Fibroblast of villous mesenchyme (primary cell): ENCODE measurements around the gene CD55. TPM values are rescaled to one million over a fixed set of nuclear protein-coding genes. Genes with fewer than 3 reads are reported as not detected.
A peak's percentile ranks its signal among the peaks of the same experiment; 100 is the strongest.
"Not testable (repeated sequence)": the region's sequence is repeated elsewhere in the genome, so short reads cannot be mapped to it uniquely, and the experiment has no call there.

ENCODE experiments used
- DNase-seq: peaks from one replicate; pipeline ENCODE4 v3.0.0-alpha.2; 2010; ENCODE audit warnings: low read depth
- H3K4me3 ChIP-seq: 2 replicates; pipeline ENCODE4 v1.5.1; 2011; ENCODE audit warnings: low read depth, mild to moderate bottlenecking, low read length
- CTCF ChIP-seq: IDR thresholded peaks from 2 replicates; pipeline ENCODE4 v1.5.1; 2012; ENCODE audit warnings: low read depth, mild to moderate bottlenecking, low read length; ENCODE audit not compliant: insufficient read depth
- total RNA-seq: library from RNA; depleted of rRNA; stranded (reverse); fragments of >200 nt; gene quantifications from 2 replicates; pipeline ENCODE4 v1.2.3, GENCODE V29; 2012

CD55 gene
- total RNA-seq, 1 donor: 29.4 TPM

- no peak overlapping the region for H3K4me3 ChIP-seq
- no peak for TF ChIP-seq CTCF
- DNase-seq: peak; percentile 88
These were observed 4.7 kb upstream of the CD55 start for GRCh38 chr1:207316622-207317391.

GRCh38 chr1:207317561-207317960 lies 3.9 kb upstream of the CD55 start:
- no peak for DNase-seq
- TF ChIP-seq CTCF: no peak
- H3K4me3 ChIP-seq: no peak overlapping the region

GRCh38 chr1:207318072-207318619 lies 3.3 kb upstream of the CD55 start:
- TF ChIP-seq CTCF: no peak
- DNase-seq: no peak
- no peak overlapping the region for H3K4me3 ChIP-seq

DNA sequence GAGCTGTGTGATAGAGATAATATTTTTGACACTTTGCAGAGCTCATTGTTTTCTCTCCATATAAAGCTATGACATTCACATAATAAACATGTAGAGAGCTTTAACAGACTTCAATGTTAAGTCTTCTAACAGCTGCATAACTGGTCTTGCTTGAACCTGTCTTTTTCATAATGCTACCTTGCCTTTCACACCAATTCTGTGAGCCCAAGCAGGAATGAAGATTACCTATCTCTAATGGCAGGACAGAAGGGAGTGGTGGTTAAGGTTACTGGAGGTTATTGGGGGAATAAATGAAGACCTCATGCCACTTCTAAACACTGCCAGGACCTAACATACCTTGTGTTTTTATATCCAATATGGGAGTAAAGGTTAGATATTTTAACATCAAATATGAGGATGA lies 2.3 kb upstream of the CD55 start:
- DNase-seq: no peak
- no peak for TF ChIP-seq CTCF
- no peak overlapping the region for H3K4me3 ChIP-seq

- H3K4me3 ChIP-seq, DNase-seq: not testable (repeated sequence)
These were observed 1.4 kb upstream of the CD55 start for GRCh38 chr1:207320105-207320504.

DNA sequence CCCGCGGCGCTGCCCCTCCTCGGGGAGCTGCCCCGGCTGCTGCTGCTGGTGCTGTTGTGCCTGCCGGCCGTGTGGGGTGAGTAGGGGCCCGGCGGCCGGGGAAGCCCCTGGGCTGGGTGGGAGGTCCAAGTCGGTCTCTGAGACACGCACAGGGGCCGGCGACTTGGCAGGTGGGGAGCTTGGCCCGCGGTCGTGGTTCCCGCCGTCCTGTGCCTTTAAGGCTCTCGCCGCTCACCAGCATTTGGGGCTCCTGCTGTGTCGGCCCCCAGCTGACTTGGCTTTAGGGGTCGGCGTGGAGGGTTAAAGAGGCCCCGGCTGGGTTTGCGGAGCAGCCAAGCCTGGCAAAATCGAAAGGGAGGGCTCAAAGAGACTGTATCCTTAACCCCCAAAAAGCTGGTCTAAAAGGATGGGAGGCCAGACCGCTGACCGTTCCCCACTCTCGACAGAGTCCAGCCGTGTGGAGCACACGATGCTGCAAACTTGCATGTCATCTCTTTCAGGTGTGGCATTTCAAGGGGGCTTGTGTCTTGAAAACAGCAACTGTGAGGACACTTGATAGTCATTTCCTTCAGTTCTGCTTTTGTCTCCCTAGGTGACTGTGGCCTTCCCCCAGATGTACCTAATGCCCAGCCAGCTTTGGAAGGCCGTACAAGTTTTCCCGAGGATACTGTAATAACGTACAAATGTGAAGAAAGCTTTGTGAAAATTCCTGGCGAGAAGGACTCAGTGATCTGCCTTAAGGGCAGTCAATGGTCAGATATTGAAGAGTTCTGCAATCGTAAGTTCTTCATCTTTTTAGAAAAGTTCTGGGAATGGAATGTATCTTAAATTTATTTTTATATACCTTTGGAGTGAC lies 540 bp downstream of the CD55 start:
- DNase-seq: peak; percentile 28
- no peak for TF ChIP-seq CTCF

More for the DNA sequence above, 540 bp downstream of the CD55 start:
- peak overlapping the region; percentile 74 for H3K4me3 ChIP-seq
